GM21360 (cell line): Measurements from ENCODE around the gene PADI2.

Source experiments
- ATAC-seq: cut with Tn5 transposase; IDR thresholded peaks from one replicate; pipeline ENCODE4 v1.9.1; 2021; ENCODE audit warnings: mild to moderate bottlenecking, moderate library complexity; ENCODE audit not compliant: unreplicated experiment

Gene PADI2

DNA sequence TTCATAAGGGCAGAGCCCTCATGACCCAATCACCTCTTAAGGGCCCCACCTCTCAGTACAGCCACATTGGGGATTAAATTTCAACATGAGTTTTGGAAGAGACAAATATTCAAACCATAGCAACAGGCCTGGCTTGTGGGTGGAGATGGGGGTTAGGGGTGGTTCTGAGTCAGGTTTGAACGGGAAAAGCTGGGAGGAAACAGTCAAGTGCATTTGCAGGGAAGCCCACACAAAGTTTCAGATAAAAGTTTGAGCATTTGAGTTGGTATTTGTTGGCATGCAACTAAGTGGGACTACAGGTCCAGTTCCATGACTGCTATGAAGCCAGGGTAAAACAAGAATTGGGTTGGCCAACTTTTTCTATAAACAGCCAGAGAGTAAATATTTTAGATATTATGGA lies 21.0 kb upstream of the PADI2 start:
- ATAC-seq: no peak

DNA sequence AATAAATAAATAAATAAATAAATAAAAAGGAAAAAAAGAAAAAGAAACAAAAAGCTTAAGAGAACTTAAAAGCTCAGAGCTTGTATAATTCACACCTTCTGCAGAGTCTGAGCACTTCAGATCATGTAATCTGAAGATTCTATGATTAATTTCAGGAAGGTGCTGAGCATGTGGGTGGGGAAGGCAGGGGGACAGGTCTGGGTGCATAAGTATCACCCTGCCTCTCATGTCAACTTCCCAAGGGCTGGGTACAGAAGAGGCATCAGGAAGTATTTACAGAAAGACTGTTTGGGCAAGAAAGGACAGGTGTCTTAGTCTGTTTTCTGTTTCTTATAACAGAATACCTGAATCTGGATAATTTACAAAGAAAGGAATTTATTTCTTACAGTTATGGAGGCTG lies 20.4 kb upstream of the PADI2 start:
- no peak for ATAC-seq

DNA sequence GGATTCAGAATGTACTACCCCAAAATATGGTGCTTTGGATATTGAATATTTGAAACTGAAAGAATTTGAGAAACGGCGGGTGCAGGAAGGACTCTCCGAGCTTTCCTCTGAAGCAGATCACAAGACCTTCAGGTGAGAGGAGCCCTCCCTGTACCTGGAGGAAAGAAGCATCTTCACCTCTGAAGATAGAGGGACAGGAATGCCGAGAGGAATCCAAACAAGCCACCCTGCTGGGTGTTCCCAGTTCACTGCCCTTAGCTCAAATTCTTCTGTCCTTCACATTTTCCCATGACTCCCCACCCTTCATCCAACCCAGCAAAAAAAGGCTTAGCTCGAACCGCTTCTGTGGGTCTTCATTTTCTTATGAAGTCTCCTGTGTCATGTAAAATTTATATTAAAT lies 18.2 kb upstream of the PADI2 start:
- no peak for ATAC-seq

DNA sequence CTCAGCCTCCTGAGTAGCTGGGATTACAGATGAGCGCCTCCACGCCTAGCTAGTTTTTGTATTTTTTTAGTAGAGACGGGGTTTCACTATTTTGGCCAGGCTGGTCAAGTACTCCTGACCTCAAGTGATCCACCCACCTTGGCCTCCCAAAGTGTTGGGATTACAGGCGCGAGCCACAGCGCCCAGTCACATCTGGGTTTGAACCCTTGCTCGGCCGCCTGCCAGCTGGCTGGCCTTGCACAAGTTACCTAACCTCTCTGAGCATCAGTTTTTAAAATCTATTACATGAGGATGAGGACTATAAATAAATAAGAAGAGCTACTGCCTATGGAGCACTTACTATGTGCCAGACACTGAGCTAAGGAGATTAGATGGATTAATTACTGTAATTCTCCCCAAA lies 17.7 kb upstream of the PADI2 start:
- no peak for ATAC-seq

DNA sequence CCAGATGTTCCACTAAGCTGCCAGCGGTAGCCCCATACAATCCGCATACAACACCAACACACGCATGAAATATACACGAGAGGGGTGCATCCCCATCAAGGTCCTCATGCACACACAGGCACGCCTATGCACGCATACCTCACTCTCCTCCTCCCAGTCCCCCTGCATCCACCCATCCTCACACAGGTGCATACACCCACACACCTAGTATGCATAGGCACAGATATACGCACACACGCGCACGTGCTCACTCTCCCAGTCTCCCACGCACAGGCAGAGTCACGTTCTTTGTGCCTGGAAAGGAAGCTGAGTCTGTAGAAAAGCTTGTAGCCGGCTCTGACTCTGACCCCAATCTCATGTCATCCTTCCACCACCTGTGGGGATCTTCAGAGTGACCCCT lies 16.9 kb upstream of the PADI2 start:
- no peak for ATAC-seq

DNA sequence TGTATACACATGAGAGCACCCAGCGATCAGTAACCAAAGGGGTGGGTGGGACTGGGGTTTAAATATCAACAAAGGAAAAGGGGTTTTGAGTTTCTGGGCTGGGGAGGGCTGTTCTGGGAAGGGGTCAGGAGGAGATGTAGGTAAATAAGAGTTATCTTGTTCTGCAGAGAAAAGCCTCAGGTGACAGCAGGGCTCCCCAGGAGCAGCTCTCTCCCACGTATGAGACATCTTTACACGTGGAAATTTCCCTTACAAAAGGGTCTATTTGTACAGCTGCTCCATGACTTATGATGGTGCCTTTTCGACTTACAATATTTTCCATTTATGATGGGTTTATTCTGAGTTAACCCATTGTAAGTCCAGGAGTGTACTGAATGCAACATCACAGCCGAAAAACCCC lies 16.3 kb upstream of the PADI2 start:
- no peak for ATAC-seq

DNA sequence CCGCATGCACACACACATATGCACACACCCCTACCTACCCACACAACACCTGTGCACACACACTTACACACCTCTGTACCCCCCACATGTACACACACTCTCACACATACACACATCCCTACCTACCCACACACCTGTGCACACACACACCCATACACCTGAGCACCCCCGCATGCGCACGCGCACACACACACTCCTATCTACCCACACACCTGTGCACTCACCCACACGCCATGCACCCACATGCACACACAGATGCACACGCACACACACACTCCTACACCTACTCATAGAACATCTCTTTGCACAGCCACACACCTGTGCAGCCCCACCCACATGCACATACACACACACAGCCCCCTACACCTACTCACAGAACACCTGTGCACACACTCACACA lies 15.5 kb upstream of the PADI2 start:
- no peak for ATAC-seq

DNA sequence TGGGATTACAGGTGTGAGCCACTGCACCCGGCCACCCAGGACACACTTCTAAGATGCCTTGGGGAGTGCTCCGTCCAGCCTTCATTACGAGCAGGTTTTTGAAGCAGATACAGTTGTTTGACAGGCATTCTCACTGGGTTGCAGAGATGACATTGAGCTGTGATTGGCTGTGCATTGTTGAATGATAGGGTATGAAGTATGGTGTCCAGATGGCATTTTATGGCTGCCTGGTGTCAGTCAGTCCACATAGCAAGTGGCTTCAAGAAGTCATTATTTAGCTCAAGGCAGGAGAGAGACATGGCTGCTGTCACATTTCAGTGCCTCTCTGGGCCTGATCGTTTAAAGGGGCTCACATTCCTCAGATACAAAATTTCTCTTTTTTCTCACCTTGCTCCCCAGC lies 14.8 kb upstream of the PADI2 start:
- no peak for ATAC-seq

DNA sequence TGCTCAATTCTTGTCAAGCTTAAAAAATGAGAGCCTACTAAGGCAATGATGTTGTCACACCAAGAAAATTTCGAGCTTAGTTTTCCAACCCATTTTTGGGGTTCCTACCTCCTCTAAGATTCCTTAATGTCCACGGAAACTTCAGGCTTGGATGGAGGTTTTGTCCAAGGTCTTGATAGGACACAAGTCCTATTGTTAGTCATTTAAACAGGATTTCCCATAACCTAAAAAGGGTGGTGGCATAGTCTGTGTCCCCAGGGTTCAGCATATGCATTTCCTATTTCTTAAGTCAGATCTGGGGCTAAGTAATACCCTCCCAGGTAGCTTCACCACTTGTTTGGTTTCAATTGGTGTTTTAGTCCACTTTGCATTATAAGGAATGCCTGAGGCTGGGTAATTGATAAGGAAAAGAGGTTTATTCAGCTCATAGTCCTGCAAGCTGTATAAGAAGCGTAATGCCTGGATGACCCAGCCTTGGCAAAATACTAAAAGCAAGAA lies 10.9 kb upstream of the PADI2 start:
- ATAC-seq: no peak

DNA sequence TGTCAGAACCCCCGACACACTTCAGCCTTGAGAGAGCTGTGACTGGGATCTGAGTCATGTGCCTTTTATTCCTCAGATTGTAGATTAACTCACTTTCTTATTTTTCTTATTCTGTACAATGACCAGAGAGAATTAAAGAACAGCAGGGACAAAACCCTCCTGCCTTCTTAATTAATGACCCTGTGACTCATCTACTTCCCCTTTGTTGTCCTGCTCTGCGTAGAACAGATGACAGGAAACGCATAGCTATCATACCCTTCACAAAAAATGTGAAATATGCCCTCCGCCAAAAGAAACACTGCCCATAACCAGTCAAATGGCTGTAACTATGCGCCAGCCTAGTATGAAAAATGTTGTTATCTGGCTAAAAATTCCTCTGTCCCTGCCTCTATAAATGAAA lies 9.1 kb upstream of the PADI2 start:
- no peak for ATAC-seq

DNA sequence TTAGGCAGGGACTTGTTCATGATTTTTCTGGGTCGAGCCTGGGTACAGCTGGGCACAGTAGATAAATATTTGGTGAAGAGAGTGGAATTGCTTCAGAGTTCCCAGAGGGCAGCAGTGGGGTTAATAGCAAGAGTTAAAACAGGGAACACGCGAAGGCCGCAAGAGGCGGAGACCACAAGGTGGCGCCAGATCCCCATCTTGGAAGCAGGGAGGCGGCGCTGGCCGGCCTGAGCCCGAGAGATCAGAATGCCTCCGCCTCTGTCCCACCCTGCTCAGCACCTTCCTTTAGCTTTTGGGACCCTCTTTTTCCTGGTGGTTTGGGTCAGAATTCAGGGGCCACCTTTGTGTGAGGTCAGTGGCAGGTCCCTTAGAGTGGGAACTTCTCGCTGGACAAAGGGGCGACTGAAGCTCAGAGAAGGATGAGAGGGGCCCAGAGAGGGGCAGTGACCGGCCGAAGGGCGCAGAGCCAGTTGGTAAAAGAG lies 6.5 kb upstream of the PADI2 start:
- no peak for ATAC-seq

DNA sequence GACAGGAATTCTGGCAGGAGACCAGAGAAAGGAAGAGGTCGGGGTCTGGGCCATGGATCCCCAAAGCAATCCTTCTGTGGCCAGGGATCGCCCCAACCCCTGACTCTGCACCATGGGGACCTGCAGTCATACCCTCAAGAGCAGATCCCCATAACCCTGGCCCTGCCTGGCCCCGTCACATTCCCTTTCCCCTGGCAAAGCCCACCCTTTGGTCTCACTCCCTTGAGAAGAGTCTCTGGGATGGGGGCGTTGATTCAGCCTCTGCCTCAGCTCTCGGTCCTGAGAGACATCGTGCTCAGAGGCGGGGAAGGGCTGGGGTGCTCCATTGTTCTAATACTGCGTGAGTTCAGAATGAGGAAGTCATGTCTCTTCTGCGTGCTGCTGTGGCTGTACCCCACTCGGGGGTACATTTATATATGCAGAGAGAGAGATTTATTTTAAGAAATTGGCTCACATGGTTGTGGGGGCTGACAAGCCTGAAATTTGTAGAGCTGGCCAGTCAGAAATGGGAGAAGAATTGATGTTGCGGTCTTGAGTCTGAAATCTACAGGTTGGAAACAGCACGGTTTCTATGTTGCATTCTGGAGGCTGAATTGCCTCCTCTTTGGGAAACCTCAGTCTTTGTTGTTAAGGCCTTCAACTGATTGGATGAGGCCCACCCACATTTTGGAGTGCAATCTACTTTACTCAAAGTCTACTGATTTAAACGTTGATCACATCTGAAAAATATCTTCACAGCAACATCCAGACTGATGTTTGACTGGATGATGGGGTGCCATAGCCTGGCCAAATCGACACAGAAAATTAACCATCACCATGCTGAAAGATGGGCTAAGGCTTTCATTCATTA lies 4.2 kb upstream of the PADI2 start:
- ATAC-seq: no peak

DNA sequence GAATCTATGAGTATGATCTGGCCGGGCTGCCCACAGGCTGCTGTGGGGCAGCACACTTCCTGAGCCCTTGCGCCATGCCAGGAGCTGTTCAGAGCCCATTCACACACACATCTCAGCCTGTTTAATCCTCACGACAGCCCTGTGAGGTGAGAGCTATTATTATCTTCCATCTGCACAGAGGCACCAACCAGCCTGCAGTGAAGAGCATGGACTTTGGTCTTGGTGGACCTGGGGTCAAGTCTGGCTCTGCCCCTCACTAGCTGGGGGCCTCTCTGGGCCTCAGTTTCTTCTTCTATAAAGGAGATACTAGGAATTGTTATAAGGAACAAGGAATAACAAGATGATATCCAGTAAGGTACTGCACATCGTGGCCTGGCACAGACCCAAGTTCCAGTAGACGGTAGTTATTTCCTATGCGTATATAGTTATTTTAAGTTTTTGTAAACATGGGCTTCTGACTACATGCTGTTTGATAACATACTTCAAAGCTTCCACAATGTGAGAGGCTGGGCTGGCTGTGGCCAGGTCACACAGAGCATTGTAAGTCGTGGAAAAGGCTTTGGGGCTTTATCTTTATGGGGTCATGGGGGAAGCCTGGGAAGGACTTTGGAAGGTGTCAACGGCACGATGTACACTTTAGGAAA lies 3.4 kb upstream of the PADI2 start:
- ATAC-seq: no peak

DNA sequence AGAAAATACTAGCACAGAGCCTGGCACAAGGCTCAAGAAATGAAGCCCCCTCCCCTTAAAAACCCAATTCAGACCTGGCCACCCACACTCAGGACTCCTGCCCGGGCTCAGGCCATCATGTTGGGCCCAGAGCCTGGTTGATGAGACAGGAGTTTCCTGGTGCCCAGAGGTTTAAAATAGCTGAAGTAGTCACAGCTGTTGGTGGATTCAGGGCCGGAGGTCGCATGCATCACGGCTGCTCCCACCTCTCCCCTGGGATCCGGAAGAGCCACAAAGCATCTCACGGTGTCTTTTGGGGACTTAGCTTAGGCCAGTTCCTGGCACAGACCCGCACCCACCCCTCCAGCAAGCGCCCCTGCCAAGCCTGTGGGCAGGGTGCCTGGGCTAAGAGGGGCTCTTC lies 2.6 kb upstream of the PADI2 start:
- ATAC-seq: no peak

DNA sequence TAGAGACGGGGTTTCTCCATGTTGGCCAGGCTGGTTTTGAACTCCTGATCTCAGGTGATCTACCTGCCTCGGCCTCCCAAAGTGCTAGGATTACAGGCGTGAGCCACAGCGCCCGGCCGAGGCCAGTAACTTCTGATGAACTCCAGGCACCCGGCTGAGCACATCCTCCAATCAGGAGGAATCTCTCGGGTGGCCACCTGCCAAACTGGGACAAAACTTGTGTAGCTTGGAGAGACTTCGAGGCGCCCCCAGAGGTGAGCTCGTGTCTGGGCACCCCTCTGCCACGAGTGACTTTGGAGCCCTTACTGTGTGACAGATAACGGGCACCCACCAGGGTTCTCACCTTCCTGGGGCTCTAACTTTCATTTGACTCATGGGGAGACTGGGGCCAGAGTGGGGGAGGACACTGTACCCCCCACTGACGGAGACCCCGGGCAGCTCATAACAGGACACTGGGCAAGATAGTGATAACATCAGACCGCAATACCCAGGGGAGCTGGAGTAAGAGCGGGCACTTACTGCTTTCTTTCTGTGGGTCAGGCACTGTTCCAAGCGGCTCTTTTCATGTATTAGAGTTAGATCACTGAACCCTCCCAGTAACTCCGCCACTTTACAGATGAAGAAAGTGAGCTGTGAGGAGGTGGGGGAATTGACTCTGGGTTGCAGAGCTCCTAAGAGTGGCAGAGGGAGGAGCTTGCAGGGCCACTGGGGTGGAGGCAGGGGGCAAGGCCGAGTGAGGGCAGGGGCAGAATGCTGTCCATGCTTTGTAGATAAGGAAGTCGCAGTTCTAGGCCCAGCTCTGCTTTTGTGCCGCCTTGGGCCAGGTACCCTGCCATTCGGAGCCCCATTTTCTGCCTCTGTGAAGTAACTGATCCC lies 1.9 kb upstream of the PADI2 start:
- ATAC-seq: no peak

DNA sequence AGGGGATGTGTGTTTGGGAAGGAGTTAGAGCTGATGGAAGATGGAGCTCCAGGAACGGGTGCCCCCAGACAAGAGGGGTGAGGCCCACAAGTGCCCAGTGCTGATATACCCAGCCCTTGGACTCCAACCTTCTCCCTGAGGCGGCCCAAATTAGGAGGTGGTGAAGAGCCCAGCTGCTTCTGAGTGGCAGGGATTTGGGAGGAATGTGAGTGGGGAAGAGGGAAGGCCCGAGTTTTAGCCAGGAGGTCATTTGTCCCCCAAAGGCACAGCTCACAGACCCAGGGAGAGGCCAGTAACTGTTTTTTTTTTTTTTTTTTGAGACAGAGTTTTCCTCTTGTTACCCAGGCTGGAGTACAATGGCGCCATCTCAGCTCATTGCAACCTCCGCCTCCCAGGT lies 1.2 kb upstream of the PADI2 start:
- no peak for ATAC-seq

DNA sequence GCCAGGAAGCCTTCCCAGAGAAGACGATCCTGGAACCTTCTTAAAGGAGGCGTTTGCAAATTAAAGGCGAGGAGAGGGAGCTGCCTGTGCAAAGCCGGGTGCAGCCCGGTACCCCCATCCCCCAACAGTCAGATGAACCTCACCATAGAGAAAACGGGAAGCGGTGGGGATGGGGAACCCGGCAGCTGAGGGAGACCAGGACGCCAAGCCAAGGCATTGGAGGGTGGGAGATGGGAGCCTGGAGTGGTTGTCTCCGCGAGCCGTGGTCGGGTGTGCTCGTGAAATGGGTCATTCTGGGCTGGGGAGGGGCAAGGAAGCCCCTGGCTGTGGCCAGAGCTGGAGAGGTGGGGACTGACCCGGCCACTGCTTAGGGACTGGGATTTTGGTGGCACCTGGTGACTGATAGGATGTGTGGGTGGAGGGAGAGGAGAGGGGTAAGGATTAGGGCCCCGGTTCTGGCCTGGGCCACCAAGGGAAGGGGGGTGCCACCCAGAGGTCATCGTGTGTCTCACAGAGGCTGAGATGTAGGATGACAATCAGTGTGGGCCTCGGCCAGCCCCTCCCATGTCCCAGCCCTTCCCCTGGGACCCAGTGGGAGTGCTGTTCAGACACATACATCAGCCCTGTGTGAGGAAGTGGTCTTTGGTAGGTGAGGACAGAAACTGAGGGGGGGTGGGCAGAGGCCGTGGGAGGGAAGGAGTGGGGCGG lies 676 bp upstream of the PADI2 start:
- ATAC-seq: no peak

DNA sequence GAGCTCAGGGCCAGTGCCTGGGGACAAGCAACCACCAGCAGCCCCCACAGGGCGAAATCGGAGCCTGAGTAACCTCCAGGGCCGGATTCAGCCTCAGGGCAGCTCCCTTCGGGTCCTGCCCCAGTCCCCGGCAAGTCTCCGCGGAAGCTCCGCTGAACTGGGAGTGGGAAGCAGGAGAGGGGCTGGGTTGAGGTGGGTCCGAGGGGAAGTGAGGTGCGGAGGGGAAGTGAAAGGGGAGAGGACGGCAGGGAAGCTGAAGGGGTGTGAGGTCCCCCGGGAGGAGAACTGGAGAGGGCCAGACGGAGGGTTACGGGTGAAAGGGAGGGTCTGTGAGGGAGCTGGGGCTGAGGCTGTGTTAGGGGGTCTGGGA lies 560 bp downstream of the PADI2 start:
- ATAC-seq: no peak

DNA sequence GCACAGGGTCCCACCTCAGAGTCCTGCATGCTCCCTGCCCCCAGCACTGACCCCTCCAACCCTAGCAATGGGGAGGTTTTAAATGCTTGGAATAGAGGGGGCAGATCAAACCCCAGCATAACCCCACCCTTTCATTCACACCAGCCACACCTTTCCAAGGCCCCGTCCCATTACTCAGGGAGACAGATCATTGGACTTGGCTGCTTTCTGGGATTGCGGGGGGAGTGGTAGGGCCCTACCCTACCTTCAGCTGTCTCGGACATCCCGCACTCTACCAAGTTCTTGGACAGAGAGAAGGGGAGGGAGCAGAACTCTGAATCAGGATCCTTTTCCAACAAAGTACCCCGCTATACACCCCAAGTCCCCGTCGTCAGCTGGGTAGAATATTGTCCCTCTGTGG lies 983 bp downstream of the PADI2 start:
- no peak for ATAC-seq

DNA sequence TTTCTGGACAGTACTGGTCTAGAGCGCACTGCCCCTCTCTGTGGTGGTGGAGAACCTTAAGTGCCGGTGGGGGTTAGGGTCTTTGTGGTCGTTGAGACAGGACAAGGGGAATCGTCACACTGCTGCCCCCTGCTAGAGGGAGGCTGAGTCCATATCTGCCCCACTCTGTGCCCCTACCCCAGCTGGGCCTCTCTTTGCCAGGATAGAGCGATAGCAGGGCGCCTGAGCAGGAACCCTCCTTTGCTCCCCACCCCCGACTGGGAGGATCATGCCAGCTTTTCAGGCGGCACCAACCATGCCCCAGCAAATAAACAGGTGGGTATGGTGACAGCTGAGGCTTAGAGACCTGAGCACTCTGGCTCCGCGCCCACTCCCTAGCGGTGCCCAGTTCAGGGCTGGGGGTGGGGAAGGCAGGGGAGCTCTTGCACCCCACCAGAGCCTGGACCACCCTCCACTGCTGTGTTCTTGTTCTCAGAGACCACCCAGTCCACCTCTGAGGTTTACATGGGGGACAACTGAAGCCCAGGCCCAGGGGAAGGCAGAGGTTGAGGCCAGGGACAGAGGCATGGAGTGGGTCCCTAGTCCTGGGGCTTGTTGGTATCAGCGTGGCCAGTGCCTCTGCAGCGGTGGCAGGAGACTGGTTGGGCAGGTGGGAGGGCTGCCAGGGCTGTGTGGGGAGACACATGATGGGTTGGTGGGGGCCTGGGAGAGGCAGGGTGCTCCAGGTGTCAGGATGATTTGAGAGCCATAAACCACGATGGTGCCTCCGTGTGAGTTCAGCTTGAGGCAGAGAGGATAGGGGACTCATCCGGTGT lies 1.6 kb downstream of the PADI2 start:
- ATAC-seq: no peak
